ENCODE data around the gene LYL1.

LYL1 gene

DNA sequence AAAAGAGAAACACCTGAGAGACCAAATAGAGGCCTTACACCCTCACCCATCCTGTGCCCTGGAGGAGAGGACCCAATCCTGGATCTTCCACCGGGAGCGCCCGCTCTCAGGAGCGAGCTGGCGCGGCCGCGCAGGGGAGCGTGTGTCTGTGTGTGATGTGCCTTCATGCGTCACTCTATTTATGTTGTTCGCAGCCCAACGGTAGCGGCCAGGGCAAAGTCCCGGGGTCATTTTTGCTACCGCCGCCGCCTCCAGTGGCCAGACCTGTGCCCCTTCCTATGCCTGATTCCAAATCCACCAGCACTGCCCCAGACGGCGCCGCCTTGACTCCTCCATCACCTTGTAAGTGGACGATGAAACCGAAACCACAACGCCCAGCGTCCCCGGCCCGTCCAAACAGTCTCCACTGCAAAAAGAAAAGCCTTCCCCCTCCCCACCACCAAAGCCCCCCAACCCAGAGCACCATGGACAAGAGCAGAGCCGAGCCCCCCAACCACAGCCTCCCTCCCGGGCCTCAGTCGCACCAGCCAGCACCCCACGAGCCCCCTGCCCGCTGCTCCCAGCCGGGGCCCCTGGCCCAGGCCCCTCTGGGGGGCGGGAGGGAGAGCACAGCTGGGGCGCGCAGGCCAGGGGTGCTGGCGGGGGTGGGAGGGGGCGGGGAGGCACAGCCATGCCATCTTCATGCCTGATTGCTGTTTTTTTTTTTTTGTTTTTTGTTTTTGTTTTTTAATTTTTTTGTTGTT lies 14.7 kb downstream of the LYL1 start:
- no peaks in the 10 kb centered on the region for H3K79me2 ChIP-seq (ENCODE audit: low read length)
- H3K27me3 ChIP-seq (ENCODE audit: low read depth, low read length), result no peaks in the 10 kb centered on the region
- TF ChIP-seq, protein P1, sequence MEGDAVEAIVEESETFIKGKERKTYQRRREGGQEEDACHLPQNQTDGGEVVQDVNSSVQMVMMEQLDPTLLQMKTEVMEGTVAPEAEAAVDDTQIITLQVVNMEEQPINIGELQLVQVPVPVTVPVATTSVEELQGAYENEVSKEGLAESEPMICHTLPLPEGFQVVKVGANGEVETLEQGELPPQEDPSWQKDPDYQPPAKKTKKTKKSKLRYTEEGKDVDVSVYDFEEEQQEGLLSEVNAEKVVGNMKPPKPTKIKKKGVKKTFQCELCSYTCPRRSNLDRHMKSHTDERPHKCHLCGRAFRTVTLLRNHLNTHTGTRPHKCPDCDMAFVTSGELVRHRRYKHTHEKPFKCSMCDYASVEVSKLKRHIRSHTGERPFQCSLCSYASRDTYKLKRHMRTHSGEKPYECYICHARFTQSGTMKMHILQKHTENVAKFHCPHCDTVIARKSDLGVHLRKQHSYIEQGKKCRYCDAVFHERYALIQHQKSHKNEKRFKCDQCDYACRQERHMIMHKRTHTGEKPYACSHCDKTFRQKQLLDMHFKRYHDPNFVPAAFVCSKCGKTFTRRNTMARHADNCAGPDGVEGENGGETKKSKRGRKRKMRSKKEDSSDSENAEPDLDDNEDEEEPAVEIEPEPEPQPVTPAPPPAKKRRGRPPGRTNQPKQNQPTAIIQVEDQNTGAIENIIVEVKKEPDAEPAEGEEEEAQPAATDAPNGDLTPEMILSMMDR (IDR thresholded peaks at IDR 0.05; ENCODE audit: low read depth, low read length), result no peak
- TF ChIP-seq EZH2phosphoT487 (IDR thresholded peaks at IDR 0.05; ENCODE audit: low read depth), result no peak

DNA sequence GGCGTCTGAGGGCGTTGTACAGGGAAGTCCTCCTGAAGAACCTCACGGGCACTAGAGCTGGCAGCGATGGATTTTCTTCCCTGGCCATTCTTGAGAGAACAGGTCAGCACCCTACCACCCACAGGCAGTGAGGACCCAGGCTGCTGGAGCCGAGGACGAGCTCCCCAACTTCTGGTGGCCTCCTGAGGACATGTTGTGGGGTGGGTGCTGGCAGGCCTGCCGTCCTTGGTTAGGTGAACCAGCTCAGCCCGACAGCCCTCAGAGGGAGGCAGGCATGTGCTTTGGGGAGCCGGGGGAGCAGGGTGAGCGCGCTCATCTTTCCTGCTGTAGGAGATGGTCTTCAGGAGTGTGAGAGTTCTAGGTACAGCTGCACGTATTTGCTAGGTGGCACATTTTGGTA lies 15.4 kb downstream of the LYL1 start:
- no peaks in the 10 kb centered on the region for H4K20me1 ChIP-seq (ENCODE audit: insufficient read depth, low read length)
- H3K4me3 ChIP-seq (ENCODE audit: low read length), result no peak overlapping the region
- no peaks in the 10 kb centered on the region for H3K79me2 ChIP-seq (ENCODE audit: low read length)
- H3K9ac ChIP-seq (ENCODE audit: low read length), result no peak overlapping the region
- H3K4me2 ChIP-seq (ENCODE audit: low read length), result no peak overlapping the region
- no peaks in the 10 kb centered on the region for H3K36me3 ChIP-seq (replicated peaks; ENCODE audit: low read depth, low read length)
- no peaks in the 10 kb centered on the region for H3K27me3 ChIP-seq (ENCODE audit: low read depth, low read length)
- no peaks in the 10 kb centered on the region for H3K9me3 ChIP-seq (ENCODE audit: insufficient read depth, low read length)
- TF ChIP-seq EZH2phosphoT487 (IDR thresholded peaks at IDR 0.05; ENCODE audit: low read depth), result no peak
- TF ChIP-seq, protein P1 (IDR thresholded peaks at IDR 0.05; ENCODE audit: low read depth, low read length), result no peak
- H3K27ac ChIP-seq (ENCODE audit: low read length), result no peak overlapping the region
- no peaks in the 10 kb centered on the region for H3K4me1 ChIP-seq (ENCODE audit: low read length)
- H2AFZ ChIP-seq (ENCODE audit: low read depth, low read length), result no peak overlapping the region

More for the DNA sequence above, 14.7 kb downstream of the LYL1 start:
- Histone ChIP-seq H3K4me2 (ENCODE audit: low read length) (no peak overlapping the region), H3K4me3 (ENCODE audit: low read length) (no peak overlapping the region), H3K36me3 (replicated peaks; ENCODE audit: low read depth, low read length) (no peaks in the 10 kb centered on the region), H3K27ac (ENCODE audit: low read length) (no peak overlapping the region), H3K9me3 (ENCODE audit: insufficient read depth, low read length) (no peaks in the 10 kb centered on the region), H3K9ac (ENCODE audit: low read length) (no peak overlapping the region), H2AFZ (ENCODE audit: low read depth, low read length) (no peak overlapping the region), H3K4me1 (ENCODE audit: low read length) (no peaks in the 10 kb centered on the region), H4K20me1 (ENCODE audit: insufficient read depth, low read length) (no peaks in the 10 kb centered on the region)

DNA sequence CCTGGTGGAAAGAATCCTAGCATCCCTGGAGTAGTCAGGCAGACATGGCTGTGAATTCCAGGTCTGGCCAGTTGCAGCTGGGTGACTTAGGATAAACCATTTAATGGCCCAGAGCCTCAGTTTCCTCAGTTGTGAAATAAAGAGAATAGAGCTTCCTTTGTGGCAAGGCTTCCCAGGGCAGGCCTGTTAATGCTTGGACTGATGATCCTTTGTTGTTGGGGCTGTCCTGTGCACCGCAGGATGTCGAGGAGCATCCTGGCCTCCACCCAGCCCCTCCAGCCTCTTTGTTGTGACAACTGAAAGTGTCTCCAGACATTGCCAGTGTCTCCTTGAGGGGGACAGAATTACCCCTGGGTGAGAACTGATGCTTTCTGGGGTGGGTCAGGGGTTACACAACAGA lies 16.3 kb downstream of the LYL1 start:
- H2AFZ ChIP-seq (ENCODE audit: low read depth, low read length), result no peak overlapping the region
- TF ChIP-seq, protein P1 (IDR thresholded peaks at IDR 0.05; ENCODE audit: low read depth, low read length), result no peak
- TF ChIP-seq EZH2phosphoT487 (IDR thresholded peaks at IDR 0.05; ENCODE audit: low read depth), result no peak
- no peaks in the 10 kb centered on the region for H3K9me3 ChIP-seq (ENCODE audit: insufficient read depth, low read length)
- H3K36me3 ChIP-seq (replicated peaks; ENCODE audit: low read depth, low read length), result no peaks in the 10 kb centered on the region
- no peak overlapping the region for H3K4me2 ChIP-seq (ENCODE audit: low read length)
- H3K27ac ChIP-seq (ENCODE audit: low read length), result no peak overlapping the region
- H3K79me2 ChIP-seq (ENCODE audit: low read length), result no peaks in the 10 kb centered on the region
- no peaks in the 10 kb centered on the region for H3K27me3 ChIP-seq (ENCODE audit: low read depth, low read length)
- no peaks in the 10 kb centered on the region for H4K20me1 ChIP-seq (ENCODE audit: insufficient read depth, low read length)
- H3K4me1 ChIP-seq (ENCODE audit: low read length), result no peaks in the 10 kb centered on the region
- H3K9ac ChIP-seq (ENCODE audit: low read length), result no peak overlapping the region
- no peak overlapping the region for H3K4me3 ChIP-seq (ENCODE audit: low read length)

DNA sequence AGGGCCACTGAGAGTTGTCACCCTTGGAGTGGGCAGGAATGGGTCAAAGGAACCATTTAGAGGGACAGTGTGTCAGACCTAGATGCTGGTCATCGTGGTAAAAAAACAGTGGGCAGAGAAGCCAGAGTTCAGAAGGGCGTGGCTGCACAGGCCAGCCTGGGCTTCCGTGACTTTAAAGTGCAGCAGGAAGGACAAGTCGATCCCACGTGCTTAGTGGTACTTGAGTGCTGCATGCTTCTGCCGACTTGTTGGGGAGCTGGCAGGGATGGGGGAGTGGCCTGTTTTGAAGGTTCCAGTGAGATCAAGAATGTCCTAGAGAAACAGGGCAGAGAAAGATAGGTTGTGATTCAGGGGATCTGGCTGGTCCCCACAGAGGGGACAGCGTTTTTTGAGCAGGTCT lies 17.0 kb downstream of the LYL1 start:
- no peak overlapping the region for H3K4me2 ChIP-seq (ENCODE audit: low read length)
- TF ChIP-seq EZH2phosphoT487 (IDR thresholded peaks at IDR 0.05; ENCODE audit: low read depth), result no peak
- TF ChIP-seq, protein P1 (IDR thresholded peaks at IDR 0.05; ENCODE audit: low read depth, low read length), result no peak
- H3K27me3 ChIP-seq (ENCODE audit: low read depth, low read length), result no peaks in the 10 kb centered on the region

More for the DNA sequence above, 17.0 kb downstream of the LYL1 start:
- Histone ChIP-seq H3K36me3 (replicated peaks; ENCODE audit: low read depth, low read length) (no peaks in the 10 kb centered on the region), H3K4me1 (ENCODE audit: low read length) (no peaks in the 10 kb centered on the region), H3K9ac (ENCODE audit: low read length) (no peak overlapping the region), H3K27ac (ENCODE audit: low read length) (no peak overlapping the region), H3K9me3 (ENCODE audit: insufficient read depth, low read length) (no peaks in the 10 kb centered on the region), H4K20me1 (ENCODE audit: insufficient read depth, low read length) (no peaks in the 10 kb centered on the region), H3K4me3 (ENCODE audit: low read length) (no peak overlapping the region), H3K79me2 (ENCODE audit: low read length) (no peaks in the 10 kb centered on the region), H2AFZ (ENCODE audit: low read depth, low read length) (no peak overlapping the region)
